ENCODE measurements around the gene PLXNA1.

DNA sequence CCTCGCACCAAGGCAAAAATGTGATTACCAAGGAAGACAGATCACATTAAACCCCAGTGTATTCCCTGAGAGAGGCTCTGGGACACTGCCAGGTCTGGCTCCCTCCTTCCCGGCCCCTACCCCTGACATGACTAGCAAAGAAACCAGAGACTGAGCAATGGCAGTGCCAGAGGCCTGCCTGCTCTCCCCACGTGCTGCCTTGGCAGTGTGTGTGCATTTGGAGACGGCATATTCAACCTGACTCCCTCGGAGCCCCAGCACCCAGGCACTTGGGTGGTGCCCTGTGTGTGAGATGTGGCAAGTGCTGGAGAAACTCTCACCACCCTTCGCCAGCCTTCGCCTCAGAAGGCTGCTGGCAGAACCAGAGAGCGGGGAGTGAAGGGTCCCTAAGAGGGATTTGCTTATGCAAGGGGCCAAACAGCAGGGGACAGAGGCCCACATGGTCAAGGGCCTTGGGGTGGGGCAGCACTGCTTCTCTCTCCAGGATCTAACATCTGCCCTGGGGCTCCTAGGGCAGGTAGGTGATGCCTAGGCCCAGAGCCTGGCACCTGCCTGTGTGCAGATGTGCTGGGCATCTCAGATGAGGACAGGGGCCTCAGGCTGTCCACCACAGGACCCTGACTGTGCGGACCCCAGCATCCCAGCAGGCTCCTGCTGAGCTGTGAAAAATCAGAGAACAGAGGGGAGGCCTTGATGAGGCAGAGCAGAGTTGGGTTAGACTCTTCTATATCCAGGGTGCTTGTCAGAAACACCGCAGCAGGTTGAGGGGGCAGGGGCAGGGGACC, 23.6 kb upstream of the PLXNA1 start:
- TF ChIP-seq, protein P1, sequence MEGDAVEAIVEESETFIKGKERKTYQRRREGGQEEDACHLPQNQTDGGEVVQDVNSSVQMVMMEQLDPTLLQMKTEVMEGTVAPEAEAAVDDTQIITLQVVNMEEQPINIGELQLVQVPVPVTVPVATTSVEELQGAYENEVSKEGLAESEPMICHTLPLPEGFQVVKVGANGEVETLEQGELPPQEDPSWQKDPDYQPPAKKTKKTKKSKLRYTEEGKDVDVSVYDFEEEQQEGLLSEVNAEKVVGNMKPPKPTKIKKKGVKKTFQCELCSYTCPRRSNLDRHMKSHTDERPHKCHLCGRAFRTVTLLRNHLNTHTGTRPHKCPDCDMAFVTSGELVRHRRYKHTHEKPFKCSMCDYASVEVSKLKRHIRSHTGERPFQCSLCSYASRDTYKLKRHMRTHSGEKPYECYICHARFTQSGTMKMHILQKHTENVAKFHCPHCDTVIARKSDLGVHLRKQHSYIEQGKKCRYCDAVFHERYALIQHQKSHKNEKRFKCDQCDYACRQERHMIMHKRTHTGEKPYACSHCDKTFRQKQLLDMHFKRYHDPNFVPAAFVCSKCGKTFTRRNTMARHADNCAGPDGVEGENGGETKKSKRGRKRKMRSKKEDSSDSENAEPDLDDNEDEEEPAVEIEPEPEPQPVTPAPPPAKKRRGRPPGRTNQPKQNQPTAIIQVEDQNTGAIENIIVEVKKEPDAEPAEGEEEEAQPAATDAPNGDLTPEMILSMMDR (IDR thresholded peaks at IDR 0.05; ENCODE audit: poor library complexity): no peak
- no peak for TF ChIP-seq EZH2 (IDR thresholded peaks at IDR 0.05; ENCODE audit: borderline replicate concordance)
- TF ChIP-seq EZH2phosphoT487 (IDR thresholded peaks at IDR 0.05; ENCODE audit: low read depth, severe bottlenecking, unreplicated experiment): no peak
